GM12878 (cell line): ENCODE measurements around the gene CTDSP1. TPM values are rescaled to one million over a fixed set of nuclear protein-coding genes. Genes with fewer than 3 reads are reported as not detected.

Source experiments
- CEBPB ChIP-seq, 2 experiments: fragments of 150-350 bp in 1 of 2; IDR thresholded peaks; 2 replicates each; pipeline ENCODE4 v1.6.1; 2012 to 2014; ENCODE audit warnings: low read depth in 2 of 2, low read length in 2 of 2, borderline replicate concordance in 1 of 2, inconsistent platforms in 1 of 2
- CHD1 ChIP-seq: IDR thresholded peaks from 2 replicates; pipeline ENCODE4 v1.6.1; 2012; ENCODE audit warnings: low read depth, low read length, improper control_type of control experiment
- CREB1 ChIP-seq: IDR thresholded peaks from 2 replicates; pipeline ENCODE4 v1.6.1; 2012; ENCODE audit warnings: low read depth, mild to moderate bottlenecking, inconsistent platforms
- ETV6 ChIP-seq, 2 experiments: fragments of 450-650 bp in 1 of 2; IDR thresholded peaks in 1 of 2; conservative IDR thresholded peaks in 1 of 2; 2 replicates each; pipeline ENCODE4 v1.6.1; 2014; ENCODE audit warnings: antibody characterized with exemption in 1 of 2, borderline replicate concordance in 1 of 2, low read depth in 1 of 2, mild to moderate bottlenecking in 1 of 2, moderate library complexity in 1 of 2
- HDAC6 ChIP-seq: fragments of 200-600 bp; sonication (generic); IDR thresholded peaks from one replicate; pipeline ENCODE4 v1.8.0; 2017; ENCODE audit warnings: antibody characterized with exemption; ENCODE audit not compliant: unreplicated experiment
- HSF1 ChIP-seq: fragments of 150-350 bp; IDR thresholded peaks from 2 replicates; pipeline ENCODE4 v1.6.1; 2014; ENCODE audit warnings: mild to moderate bottlenecking, low read depth, low read length
- JUND ChIP-seq: IDR thresholded peaks from 2 replicates; pipeline ENCODE4 v1.6.1; 2012; ENCODE audit warnings: low read depth, mild to moderate bottlenecking, low read length, improper control_type of control experiment, moderate library complexity
- KDM1A ChIP-seq: fragments of 200-600 bp; sonication (generic); IDR thresholded peaks from 2 replicates; pipeline ENCODE4 v1.6.1; 2016; ENCODE audit warnings: borderline replicate concordance
- LARP7 ChIP-seq: fragments of 450-650 bp; IDR thresholded peaks from 2 replicates; pipeline ENCODE4 v1.6.1; 2017; ENCODE audit warnings: mild to moderate bottlenecking
- NR2C1 ChIP-seq: fragments of 450-650 bp; IDR thresholded peaks from 2 replicates; pipeline ENCODE4 v1.6.1; 2017; ENCODE audit warnings: antibody characterized with exemption, mild to moderate bottlenecking, moderate library complexity
- SMAD1 ChIP-seq: fragments of 450-650 bp; IDR thresholded peaks from 2 replicates; pipeline ENCODE4 v1.6.1; 2018; ENCODE audit warnings: mild to moderate bottlenecking, low read depth; ENCODE audit not compliant: partially characterized antibody
- SMAD5 ChIP-seq: IDR thresholded peaks from 2 replicates; pipeline ENCODE4 v1.6.1; 2016; ENCODE audit warnings: antibody characterized with exemption, low read depth
- ZNF207 ChIP-seq: fragments of 450-650 bp; IDR thresholded peaks from 2 replicates; pipeline ENCODE4 v1.6.1; 2014; ENCODE audit warnings: antibody characterized with exemption, mild to moderate bottlenecking, borderline replicate concordance
- ZNF274 ChIP-seq: IDR thresholded peaks from one replicate; pipeline ENCODE4 v1.8.0; 2011; ENCODE audit not compliant: insufficient read length, insufficient read depth
- ZSCAN29 ChIP-seq: fragments of 450-650 bp; IDR thresholded peaks from 2 replicates; pipeline ENCODE4 v1.6.1; 2017; ENCODE audit warnings: mild to moderate bottlenecking, moderate library complexity
- polyA plus RNA-seq, 11 experiments: library from polyadenylated mRNA; depleted of rRNA in 4 of 11; unstranded in 6 of 11; stranded (reverse) in 5 of 11; fragments of >200 nt; fragmentation: Nextera tagmentation in 4 of 11; fragmentation: Illumina TruSeq in 1 of 11; extraction: Ambion mirVana in 4 of 11; extraction: Trizol in 1 of 11; gene quantifications; 1 replicate in 1 of 11; 2 replicates in 10 of 11; pipeline versions ENCODE4 v1.2.1 to v1.2.3, GENCODE V29; 2011 to 2016; ENCODE audit warnings: inconsistent platforms in 2 of 11, missing spikeins in 2 of 11, low read depth in 1 of 11
- total RNA-seq, 4 experiments: library from RNA; depleted of rRNA in 3 of 4; stranded (reverse); fragments of >200 nt in 3 of 4; fragmentation: Illumina TruSeq in 1 of 4; extraction: Trizol in 1 of 4; gene quantifications; 2 replicates each; pipeline versions ENCODE4 v1.2.1 to v1.2.3, GENCODE V29; 2013 to 2021
- TF ChIP-seq, protein P1 (sequence below): fragments of 450-650 bp; IDR thresholded peaks from 2 replicates; pipeline ENCODE4 v1.6.1; 2017; ENCODE audit warnings: mild to moderate bottlenecking, low read depth, inconsistent platforms; ENCODE audit not compliant: poor library complexity, severe bottlenecking
- TF ChIP-seq, protein P2 (sequence below): IDR thresholded peaks from 2 replicates; pipeline ENCODE4 v1.6.1; 2012; ENCODE audit warnings: low read length, inconsistent platforms
- TF ChIP-seq, protein P3 (sequence below), 3 experiments: IDR thresholded peaks in 2 of 3; conservative IDR thresholded peaks in 1 of 3; 2 replicates each; pipeline ENCODE4 v1.5.1; 2011; ENCODE audit warnings: low read depth in 3 of 3, low read length in 3 of 3, mild to moderate bottlenecking in 3 of 3, control low read depth in 2 of 3, moderate library complexity in 2 of 3, inconsistent platforms in 1 of 3, mixed read lengths in 1 of 3; ENCODE audit not compliant: control insufficient read depth in 2 of 3, insufficient read depth in 1 of 3; ENCODE audit errors: extremely low read depth in 1 of 3

CTDSP1 gene
- total and polyA plus RNA-seq, 10 of the 15 experiments (the other 5 are each of a cell fraction or from before 2014, with no cell fraction given): 3.0 to 75.9 (median 34.4) TPM

- TF ChIP-seq ETV6 (conservative IDR thresholded peaks at IDR 0.05 in 1 of 2, IDR thresholded peaks at IDR 0.05 in 1 of 2; ENCODE audit: borderline replicate concordance in 1 of 2, low read depth in 1 of 2) (no peak), KDM1A (no peak), CREB1 (0 out of 2 replicates have a peak, but pooled peaks have one; percentile 18), ZNF207 (no peak), CEBPB (IDR thresholded peaks at IDR 0.05; ENCODE audit: borderline replicate concordance in 1 of 2, low read depth in 2 of 2, low read length in 2 of 2) (no peak), ZSCAN29 (no peak), NR2C1 (0 out of 2 replicates have a peak, but pooled peaks have one; percentile 12), LARP7 (peak; percentile 67; the same call in 1 of the 2 replicates), SMAD5 (no peak), SMAD1 (no peak), HDAC6 (no peak), CHD1 (0 out of 2 replicates have a peak, but pooled peaks have one; percentile 20), JUND (no peak), ZNF274 (no peak), HSF1 (no peak)
- TF ChIP-seq, protein P1, sequence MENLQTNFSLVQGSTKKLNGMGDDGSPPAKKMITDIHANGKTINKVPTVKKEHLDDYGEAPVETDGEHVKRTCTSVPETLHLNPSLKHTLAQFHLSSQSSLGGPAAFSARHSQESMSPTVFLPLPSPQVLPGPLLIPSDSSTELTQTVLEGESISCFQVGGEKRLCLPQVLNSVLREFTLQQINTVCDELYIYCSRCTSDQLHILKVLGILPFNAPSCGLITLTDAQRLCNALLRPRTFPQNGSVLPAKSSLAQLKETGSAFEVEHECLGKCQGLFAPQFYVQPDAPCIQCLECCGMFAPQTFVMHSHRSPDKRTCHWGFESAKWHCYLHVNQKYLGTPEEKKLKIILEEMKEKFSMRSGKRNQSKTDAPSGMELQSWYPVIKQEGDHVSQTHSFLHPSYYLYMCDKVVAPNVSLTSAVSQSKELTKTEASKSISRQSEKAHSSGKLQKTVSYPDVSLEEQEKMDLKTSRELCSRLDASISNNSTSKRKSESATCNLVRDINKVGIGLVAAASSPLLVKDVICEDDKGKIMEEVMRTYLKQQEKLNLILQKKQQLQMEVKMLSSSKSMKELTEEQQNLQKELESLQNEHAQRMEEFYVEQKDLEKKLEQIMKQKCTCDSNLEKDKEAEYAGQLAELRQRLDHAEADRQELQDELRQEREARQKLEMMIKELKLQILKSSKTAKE: no peak
- TF ChIP-seq, protein P2, sequence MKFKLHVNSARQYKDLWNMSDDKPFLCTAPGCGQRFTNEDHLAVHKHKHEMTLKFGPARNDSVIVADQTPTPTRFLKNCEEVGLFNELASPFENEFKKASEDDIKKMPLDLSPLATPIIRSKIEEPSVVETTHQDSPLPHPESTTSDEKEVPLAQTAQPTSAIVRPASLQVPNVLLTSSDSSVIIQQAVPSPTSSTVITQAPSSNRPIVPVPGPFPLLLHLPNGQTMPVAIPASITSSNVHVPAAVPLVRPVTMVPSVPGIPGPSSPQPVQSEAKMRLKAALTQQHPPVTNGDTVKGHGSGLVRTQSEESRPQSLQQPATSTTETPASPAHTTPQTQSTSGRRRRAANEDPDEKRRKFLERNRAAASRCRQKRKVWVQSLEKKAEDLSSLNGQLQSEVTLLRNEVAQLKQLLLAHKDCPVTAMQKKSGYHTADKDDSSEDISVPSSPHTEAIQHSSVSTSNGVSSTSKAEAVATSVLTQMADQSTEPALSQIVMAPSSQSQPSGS: no peak
- TF ChIP-seq, protein P3, sequence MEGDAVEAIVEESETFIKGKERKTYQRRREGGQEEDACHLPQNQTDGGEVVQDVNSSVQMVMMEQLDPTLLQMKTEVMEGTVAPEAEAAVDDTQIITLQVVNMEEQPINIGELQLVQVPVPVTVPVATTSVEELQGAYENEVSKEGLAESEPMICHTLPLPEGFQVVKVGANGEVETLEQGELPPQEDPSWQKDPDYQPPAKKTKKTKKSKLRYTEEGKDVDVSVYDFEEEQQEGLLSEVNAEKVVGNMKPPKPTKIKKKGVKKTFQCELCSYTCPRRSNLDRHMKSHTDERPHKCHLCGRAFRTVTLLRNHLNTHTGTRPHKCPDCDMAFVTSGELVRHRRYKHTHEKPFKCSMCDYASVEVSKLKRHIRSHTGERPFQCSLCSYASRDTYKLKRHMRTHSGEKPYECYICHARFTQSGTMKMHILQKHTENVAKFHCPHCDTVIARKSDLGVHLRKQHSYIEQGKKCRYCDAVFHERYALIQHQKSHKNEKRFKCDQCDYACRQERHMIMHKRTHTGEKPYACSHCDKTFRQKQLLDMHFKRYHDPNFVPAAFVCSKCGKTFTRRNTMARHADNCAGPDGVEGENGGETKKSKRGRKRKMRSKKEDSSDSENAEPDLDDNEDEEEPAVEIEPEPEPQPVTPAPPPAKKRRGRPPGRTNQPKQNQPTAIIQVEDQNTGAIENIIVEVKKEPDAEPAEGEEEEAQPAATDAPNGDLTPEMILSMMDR (IDR thresholded peaks at IDR 0.05 in 2 of 3, conservative IDR thresholded peaks at IDR 0.05 in 1 of 3; ENCODE audit: control insufficient read depth in 2 of 3, extremely low read depth in 1 of 3, insufficient read depth in 1 of 3, low read depth in 3 of 3, low read length in 3 of 3): no peak
Measured at GRCh38 chr2:218398437-218399390, 954 bp upstream of the CTDSP1 start (continued).
